ENCODE measurements around the gene PREX1.

The PREX1 gene

DNA sequence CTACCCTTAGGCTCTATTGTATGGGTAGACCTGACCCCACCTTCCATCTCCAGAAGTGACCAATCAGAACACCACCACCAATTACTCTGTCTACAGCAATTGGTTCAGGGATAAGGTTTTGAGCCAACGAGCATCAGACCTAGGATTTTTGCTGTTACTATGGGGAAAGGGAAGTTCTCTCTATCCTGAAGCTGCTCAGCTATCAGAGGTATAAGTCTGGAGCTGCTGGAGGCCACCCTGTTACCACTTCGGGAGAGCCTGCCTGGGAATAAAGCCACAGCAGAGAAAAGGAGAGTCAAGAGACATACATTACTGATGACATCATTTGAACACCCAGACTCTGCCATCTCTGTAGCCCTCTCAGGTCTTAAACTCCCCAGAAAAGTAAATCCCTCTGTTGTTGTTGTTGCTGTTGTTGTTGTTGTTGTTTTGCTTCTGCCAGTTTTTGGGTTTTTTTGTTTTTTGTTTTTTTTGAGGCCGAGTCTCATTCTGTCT is 94.5 kb downstream of the PREX1 start:
- DNase-seq, result no peak

DNA sequence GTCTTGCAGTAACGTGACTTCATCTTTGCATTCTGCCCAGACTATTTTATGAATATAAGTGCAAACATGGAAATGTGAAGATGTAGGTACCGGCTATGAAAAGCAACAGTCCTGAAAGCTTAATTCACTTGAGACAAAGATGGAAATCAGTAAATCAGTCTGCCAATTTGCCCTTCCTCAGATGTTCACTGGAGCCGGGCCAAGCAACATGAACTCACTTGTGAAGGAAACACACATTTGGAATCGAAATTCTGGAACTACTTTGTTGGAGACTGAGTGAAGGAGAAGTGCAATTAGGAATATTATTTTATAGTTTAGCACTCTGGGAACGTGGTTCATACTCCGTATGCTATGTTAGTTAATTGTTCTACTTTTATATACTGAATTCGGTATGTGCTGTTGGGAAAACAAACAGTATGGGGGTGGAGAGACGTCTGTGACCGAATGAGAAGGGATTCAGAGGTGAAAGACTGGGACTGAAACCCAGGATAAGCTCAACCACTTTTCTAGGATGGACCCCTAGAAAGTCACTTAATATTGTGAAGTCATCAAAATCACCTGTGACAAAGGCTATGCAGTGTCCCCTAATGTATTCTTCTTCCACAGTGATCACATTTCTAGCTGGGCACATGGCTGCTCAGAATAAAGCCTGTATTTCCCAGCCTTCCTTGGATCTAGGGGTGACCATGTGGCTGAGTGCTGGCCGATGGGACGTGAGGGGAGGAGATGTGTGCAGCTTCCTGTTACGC is 95.5 kb downstream of the PREX1 start:
- DNase-seq, result no peak

DNA sequence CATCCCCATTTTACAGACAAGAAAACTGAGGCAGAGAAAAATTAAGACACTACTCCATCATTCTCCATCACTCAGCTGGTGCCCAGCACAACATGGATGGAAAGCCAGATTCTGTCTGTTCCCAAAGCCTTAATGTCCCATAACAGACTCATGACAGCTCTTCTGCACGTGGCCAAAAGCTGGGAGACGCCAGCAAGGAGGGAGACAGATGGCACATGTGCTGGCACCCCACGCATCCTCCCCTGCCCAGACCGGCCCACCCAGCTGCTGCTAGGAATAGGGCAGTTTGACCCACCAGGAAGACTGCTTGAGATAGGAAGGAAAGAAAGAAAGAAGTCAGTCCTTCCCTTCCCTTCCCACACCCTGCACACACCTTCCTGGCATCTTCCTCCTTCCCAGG is 96.3 kb downstream of the PREX1 start:
- no peak for DNase-seq

DNA sequence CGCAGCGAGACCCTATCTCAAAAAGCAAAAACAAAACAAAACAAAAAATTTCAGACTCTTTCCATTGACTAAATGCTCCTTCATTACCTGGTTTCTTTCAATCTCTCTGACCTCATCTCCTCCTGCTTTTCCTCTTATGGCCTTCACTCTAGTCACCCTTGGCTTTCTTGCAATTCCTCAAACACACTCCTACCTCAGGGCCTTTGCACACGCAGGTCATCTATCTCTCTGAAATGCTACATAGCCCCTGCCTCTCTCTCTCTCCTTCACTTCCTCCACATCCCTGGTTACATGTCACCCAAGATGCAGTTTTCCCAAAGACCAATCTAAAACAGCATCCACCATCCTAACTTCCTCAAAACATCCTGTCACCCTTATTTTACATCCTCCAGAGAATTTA is 96.8 kb downstream of the PREX1 start:
- DNase-seq, result no peak

DNA sequence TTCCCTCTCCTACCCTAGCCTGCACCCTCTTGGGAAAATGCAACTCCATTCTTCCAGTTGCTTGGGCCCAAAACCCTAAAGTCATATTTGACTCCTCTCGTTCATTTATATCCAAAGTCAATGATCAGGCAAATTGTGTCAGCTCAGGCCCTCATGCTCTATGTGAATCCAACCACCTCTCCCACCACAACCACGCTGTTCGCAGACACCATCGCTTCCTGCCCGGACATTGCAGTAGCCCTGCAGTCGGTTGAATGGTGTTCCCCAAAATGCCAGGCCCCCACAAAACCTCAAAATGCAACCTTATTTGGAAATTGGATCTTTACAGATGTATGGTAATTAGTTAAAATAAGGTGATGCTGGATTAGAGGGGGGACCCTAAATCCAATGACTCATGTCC is 98.3 kb downstream of the PREX1 start:
- no peak for DNase-seq

DNA sequence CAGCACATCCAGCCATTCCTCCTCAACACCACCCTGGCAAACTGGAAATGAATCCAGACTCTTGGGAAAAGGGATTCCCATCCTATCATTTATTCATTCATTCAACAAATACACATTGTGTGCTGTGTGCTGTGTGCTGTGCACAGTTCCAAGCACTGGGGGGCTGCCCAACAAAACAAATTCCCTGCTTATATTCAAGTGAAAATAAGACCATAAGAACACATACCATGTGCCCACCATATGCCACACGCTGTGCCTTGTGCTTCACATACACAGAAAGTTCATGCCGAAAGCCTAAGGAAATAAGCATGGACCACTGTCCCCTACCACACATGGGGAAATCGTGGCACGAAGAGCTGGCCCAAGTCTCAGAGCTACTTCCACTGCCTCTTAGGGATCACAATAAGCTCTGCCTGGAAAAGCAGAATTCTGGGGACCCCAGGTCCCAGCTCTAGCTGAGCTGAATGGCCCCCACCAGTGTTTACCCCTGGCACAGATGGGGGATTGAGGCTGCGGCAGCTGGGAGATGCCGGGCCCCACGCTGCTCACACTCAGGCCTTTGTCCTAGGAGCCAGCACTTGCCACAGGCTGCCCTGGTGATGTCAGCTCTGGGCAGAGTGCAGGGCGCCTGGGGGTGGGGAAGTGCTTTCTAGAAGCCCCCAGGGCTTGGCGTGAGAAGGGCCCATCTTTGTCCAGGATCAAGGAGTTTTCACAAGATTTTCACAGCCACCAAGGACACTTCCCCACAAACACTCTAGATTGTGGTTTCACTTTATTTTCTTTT is 99.6 kb downstream of the PREX1 start:
- DNase-seq, result no peak

DNA sequence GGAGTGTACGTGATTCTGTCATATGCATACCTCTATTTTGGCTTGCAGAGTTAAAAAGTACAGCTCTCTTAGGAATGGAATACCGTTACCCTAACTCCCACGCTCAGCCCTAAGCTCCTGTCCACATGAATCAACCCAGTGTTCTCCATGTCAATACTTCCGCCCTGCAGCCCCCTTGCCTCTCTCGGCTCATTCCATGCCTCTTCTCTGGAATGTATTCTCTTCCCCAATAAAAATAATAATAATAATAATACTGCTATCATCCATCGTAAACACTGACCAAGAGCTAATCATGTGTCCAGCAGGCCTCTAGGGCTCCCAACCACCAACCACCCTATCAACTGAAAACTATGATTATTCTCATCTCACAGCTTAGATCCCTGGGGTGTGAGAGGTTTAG is 100.6 kb downstream of the PREX1 start:
- no peak for DNase-seq

DNA sequence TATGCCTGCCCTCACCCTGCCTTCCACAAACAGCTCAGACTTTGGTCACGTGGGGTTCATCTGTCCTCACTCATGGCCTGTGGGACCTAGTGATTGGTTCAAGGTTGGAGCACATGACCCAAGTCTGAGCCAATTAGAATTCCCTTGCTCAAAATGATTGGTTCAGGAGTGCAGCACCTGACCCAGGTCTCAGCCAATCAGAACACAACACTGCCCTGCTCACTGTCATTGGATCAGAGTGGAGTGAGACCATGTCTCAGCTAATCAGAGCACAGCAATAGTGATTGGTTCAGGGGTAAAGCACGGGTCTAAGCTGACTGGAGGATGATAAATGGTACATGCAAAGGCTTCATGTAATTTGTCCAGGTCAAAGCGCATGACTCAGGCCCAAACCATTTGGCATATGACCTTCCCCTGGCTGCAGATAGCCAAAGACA is 102.2 kb downstream of the PREX1 start:
- no peak for DNase-seq

DNA sequence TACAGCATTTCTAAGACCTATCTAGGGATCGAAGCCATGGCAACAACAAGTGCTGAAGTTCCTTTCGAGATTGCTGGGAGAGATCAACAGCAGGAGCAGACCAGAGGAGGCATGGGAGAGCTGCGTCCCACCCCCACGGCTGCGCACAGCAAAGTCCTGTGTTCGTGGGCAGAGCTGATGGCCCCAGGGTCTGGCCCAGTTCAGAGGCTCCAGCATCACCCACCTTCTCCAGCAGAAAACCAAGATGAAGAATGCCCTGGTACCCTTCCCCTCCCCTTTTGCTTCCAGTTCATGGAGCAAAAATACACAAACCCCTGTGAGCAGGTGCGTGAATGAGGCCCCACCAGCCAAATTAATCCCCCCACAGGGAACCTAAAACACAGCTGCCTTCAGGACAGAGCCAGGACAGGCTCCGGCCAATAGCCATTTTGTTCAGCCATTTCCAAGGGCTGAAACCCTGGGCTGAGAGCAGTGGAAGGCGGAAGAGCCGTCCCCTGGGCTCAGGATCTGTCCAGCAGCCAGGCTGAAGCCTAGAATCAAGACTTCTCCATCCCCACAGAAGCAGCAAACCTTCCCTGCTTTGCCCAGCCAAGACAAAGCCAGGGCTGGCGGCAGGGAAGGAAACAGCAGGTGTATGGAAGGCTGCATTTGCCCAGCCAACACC is 102.8 kb downstream of the PREX1 start:
- DNase-seq, result no peak

DNA sequence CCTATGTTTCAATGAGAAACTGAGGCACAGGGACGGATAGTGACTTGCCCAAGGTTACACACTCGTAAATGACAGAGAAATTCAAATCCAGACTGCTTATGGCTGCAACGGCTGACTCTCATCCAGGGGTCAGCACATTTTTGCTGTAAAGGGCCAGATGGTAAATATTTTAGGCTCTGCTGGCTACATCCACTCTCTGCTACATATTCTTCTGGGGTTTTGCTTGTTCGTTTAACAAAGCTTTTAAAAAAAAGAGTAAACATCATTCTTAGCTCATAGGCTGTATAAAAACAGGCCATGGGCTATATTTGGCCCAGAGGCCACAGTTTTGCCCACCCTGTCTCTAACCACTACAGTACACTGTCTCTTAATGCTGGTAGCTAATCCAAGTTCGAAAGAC is 103.4 kb downstream of the PREX1 start:
- no peak for DNase-seq

DNA sequence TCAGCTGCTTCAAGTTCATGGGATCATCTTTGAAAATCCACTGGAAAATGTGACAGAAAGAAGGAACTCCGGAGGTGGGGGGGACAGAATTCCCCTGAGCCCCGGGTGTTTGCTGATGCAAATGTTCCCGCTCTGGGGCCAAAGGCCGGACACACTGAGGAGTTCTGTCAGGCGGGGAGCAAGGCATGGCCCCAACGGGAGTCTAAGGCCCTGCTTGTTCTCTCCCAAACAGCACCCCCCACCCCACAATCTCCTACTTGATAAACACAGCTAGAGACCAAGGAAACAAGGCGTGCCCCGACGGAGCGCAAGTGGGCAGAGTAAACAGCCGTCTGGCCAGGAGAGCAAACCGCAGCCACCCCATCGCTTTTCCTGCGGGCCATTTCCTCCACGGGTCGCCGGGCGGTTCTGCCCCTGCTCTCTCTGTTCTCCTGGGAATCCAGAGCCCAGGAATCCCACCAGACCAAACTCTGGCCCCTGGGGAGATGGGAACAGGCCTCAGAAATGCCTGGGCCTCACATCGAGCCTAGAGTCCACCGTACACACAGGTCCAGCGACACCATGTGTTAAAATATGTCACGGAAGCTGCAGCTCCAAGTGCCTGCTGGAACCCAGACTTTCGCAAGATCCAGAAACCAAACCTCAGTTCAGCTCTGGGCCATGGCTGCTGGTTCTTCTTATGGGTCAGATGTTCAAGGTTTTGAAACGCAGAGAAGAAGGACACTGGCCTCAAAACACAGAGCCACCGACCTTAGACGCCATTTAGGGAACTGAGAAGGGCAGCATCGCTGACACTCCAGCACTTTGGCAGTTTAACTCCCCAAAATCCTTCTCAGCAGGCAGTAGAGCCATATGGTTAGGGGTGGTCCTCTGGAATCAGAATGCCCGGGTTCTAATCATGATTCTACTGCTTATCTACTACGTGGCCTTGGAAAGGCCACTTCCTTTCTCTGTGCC is 104.2 kb downstream of the PREX1 start:
- no peak for DNase-seq

DNA sequence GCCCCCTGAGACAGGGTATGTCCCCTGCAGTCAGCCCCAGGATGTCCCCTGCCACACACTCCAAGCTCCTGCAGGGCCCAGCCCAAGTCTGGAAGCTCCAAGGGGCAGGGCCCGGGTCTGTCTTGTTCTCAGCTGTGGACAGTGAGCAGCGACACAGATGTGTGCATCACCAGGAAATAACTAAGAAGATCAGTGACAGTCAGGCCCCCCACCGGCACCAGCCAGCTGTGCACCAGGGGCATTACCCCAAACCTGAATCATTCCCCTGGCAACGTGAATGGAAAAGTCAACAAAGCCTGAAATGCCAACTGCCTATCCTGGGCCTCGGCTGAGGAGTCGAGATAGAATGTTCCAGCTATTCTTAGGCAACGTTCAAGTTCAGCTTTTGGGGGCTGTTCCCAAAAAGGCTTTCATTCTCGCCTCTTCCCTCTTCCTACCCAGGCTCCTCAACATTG is 105.0 kb downstream of the PREX1 start:
- DNase-seq, result no peak

DNA sequence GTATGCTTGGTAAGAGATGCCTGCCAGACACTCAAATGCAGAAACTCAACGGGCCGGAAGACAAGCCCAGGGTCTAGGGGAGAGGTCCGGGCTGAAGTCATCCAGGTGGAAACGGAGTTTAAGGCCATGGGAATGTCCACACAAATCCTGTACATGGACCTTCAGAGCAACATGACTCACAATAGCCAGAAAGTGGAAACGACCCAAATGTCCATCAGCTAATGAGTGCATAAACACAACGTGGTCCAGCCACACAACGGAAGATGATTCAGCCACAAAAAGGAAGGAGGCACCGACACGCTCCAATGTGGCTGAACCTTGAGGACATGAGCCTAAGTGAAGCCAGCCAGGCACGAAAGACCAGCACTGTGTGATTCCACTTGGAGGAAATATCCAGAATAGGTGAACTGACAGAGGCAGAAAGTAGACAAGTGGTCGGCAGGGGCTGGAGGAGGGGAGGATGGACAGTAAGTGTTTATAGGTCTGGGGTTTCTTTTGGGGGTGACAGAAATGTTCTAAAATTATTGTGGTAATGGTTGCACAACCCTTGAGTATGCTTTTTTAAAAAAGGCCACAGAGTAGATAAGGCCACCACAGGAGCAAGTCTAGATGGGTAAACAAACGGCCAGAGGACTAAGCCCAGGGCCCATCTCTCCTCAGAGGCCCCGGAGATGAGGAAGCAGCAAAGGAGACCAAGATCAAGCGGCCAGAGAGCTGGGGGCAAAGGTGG is 105.6 kb downstream of the PREX1 start:
- no peak for DNase-seq

DNA sequence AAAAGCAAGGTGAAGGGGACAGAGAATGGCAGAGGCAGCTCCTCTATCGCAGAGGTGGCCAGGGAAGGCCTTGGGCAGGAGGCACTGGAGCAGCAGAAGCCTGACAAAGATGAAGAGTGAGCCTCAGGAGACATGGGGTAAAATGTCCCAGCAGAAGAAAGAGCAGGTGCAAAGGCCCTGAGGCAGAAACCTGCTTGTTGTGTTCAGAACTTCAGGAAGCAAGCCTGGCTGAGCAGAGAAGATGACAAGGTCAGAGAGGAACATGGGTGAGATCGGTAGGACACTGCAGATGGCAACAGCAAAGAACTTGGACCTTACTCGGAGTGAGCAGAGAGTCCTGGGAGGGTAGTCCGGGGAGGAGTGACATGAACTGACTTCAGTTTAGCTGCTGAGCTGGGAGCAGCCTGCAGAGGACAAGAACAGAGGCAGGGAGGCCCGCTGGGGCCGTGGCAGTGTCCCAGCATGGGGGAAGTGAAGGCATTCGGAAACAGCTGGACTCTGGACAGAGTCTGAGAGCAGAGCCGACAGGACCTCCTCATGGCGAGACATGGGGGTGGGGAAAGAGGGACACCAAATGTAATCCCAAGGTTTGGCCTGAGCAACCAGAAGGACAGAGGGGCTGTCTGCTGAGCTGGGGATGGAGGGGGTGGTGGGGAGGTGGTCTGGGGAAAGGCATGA is 106.3 kb downstream of the PREX1 start:
- DNase-seq, result no peak

DNA sequence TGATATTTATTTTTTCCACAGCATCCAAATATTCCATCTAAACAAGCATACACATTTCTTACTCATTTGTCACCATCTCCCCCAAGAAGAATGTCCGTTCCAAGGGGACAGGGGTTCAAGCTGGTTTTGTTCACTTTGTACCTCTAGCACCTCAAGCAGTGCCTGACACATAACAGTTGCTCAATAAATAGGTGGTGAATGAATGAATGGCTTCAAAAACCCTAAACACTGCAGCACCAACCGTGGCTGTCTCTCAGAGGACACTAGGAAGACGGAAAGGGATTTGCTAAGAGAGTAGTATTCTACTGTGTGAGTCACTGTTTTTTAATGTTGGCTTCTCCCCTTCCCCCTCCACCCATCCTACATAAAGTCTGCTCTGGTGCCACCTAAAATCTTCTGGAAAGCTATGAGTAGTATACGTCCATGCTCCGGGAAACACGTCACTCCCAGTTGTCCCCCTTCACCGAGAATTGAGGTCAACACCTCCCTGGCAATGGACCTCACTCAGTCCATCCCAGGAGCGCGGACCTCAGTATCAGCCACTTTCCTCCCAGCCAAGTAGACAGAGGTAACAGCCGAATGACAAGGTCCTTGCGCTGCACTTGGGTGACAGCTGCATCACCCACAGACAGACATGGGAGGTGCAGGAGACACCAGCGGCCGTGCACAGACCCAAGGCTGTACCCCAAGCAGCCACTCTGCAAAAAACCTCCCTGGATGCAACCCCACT is 107.4 kb downstream of the PREX1 start:
- no peak for DNase-seq

DNA sequence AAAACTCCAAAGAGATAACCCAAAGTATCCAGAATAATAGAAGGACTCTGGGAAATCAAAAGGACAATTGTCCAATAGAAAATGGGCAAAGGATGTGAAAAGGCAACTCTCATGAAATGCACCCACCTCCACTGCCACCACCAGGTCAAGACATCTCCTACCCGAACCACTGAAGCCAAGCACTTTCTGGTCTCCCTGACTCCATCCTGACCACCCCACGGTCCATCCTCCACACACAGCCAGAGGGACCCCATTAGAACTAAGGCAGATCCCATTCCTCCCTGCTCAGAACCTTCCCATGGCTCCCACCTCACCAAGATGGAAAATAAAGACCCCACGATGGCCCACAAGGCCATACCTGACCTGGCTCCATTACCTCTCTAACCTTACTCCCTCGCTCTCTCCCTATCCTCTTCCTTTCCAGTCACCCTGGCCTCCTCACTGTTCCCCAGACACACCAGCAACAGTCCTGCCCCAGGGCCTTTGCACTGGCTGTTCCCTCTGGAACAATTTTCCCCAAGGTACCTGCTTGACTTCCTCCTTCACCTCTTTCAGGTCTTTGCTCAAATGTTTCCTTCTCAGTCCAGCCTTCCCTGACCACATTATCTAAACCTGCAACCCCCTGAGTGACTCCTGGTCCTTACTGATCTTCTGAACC is 108.1 kb downstream of the PREX1 start:
- DNase-seq, result no peak

DNA sequence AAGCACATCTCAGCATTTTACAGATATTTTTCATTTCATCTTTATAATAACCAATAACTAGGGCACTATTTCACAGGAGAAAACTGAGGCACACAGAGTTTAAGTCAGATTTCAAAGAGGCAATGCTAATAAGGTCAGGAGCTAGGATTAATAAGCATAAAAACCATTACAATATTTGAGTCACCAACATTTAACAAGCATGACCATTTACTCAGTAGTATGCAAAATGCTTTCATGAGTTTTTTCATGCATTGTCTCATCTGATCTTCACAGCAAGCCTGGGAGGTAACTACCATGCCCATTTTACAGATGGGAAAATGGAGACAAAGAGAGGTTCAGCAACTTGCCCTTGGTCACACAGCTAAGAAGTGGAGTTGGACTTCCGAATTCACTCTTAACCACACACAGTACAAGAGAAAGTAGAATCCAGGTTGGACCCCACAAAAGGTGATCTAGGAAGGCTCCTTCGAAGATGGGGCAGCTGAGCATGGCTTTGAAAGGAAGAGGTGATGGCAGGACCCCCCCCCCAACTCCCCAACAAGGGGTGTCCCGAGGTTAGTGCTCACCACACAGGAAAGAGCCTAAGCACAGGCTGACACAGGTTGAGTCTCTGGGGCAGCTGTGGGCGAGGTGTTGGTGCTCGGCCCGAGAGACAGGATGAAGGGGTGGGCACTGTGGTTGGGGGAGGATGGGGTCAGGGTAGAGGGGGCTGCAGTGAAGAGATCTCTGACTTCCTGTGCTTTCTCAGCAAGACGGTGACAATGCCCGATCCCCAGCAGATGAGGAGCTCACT is 108.8 kb downstream of the PREX1 start:
- DNase-seq, result no peak

DNA sequence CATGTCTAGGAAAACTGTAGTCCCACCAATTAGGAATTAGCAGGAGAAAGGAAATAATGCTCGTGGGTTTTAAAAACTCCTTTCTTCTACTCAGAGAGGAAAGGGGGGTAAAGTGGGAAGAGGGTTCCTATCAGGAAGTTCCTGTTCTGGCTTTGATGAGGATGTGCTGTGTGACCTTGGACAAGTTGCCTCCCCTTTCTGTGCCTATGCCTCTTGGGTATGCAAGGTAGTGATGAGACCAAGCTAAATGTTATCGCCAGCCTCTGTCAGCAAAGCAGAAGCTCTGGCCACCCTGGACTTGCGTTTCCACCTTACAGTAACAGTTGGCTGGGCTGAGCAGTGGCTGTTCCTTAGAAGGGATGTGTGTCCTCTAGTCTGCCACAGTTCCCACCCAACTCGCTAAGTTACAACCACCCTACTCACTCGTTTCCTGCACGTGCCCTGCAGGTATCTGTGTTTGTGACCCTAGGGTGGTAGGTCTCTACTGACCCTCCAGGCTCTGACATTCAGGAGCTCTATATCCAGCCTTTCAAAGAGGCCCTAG is 110.0 kb downstream of the PREX1 start:
- no peak for DNase-seq
